IPS-18a (cell line): Measurements from ENCODE around the gene DYNLT3.
A peak's percentile ranks its signal among the peaks of the same experiment; 100 is the strongest.

Experiments
- H3K27ac ChIP-seq: one replicate; pipeline ENCODE4 v1.5.1; 2013; ENCODE audit warnings: low read length
- H3K27me3 ChIP-seq: one replicate; pipeline ENCODE4 v1.6.1; 2013; ENCODE audit warnings: mild to moderate bottlenecking, low read length; ENCODE audit not compliant: control insufficient read depth, insufficient read depth
- H3K36me3 ChIP-seq: one replicate; pipeline ENCODE4 v1.6.1; 2013; ENCODE audit warnings: low read depth, low read length; ENCODE audit not compliant: control insufficient read depth
- H3K4me1 ChIP-seq: one replicate; pipeline ENCODE4 v1.6.1; 2013; ENCODE audit warnings: low read depth, low read length; ENCODE audit not compliant: control insufficient read depth
- H3K4me3 ChIP-seq: one replicate; pipeline ENCODE4 v1.5.1; 2013; ENCODE audit warnings: low read length
- H3K9ac ChIP-seq: one replicate; pipeline ENCODE4 v1.6.1; 2013; ENCODE audit warnings: mild to moderate bottlenecking, low read length, moderate library complexity
- H3K9me3 ChIP-seq: one replicate; pipeline ENCODE4 v1.6.1; 2013; ENCODE audit warnings: low read depth, low read length; ENCODE audit not compliant: control insufficient read depth

DYNLT3 gene, protein sequence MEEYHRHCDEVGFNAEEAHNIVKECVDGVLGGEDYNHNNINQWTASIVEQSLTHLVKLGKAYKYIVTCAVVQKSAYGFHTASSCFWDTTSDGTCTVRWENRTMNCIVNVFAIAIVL

GRCh38 chrX:37846934-37847732 lies at the start of gene DYNLT3:
Gene DYNLT3 (minus strand): TSS chrX:37847571. CDS start chrX:37847510, 61 bp downstream.
- Histone ChIP-seq H3K4me3 (peak within 1 kb of the TSS; percentile 60), H3K9me3 (peaks cover 8% of the 10 kb centered on the region), H3K4me1 (no peaks in the 10 kb centered on the region), H3K9ac (no peak within 1 kb of the TSS), H3K36me3 (no peaks in the 10 kb centered on the region), H3K27me3 (no peaks in the 10 kb centered on the region), H3K27ac (no peak within 1 kb of the TSS)

DNA sequence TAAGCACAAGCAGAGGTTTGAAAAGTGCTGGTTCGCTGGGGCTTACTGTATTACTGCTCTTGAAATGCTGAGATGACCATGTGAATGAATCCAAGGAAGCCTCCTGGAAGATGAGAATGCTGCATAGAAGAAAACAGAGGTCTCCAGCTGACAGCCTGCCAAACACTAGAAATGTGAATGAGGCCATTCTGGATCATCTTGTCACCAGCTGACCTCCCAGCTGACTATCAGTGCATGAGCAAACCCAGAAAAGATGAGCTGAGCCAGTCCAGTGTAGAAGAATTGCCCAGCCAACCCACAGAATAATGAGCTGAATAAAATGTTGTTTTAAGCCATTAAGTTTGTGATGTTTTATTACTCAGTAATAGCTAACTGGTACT lies 49.1 kb upstream of the DYNLT3 start:
- H3K4me3 ChIP-seq = no peak overlapping the region
- H3K36me3 ChIP-seq = no peaks in the 10 kb centered on the region
- H3K9ac ChIP-seq = no peak overlapping the region
- no peaks in the 10 kb centered on the region for H3K27me3 ChIP-seq
- H3K4me1 ChIP-seq = no peaks in the 10 kb centered on the region
- H3K9me3 ChIP-seq = peaks cover 7% of the 10 kb centered on the region
- no peak overlapping the region for H3K27ac ChIP-seq

DNA sequence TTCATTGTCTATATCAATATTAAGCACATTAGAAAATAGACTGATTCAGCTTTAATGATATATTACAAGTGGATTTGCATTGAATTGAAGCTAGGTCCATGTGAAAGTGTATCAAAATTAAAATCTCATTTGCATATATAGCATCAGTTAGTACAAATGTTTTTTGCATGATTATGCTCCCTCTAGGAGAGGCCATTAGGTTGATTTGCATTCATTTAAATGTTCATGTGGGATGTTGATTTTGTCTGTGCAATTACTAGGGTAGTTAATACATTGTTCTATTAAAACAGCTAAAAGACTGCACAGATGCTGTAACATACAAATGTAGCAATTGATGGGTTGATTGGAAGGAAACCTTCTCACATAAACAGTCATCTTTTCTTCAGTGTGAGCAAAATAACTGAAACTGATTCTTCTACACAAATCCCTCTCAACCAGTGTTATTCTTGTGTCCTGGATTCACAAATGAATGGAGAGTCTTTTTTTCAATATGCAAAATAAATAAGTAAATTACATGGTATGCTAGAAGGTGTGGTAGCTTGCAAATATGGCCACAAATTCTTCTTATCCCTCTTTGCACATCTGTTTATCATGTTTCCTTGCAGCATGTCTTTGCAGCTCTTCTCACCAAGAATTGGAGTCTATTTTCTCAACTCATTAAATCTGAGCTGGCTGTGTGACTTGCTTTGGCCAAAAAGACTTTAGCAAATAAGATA lies 48.6 kb upstream of the DYNLT3 start:
- Histone ChIP-seq H3K27me3 (no peaks in the 10 kb centered on the region), H3K27ac (no peak overlapping the region), H3K4me3 (no peak overlapping the region), H3K4me1 (no peaks in the 10 kb centered on the region), H3K9ac (no peak overlapping the region), H3K36me3 (no peaks in the 10 kb centered on the region), H3K9me3 (peaks cover 10% of the 10 kb centered on the region)

- H3K36me3 ChIP-seq = no peaks in the 10 kb centered on the region
- no peak overlapping the region for H3K4me3 ChIP-seq
Observed at GRCh38 chrX:37894725-37895124, 47.4 kb upstream of the DYNLT3 start.

GRCh38 chrX:37888010-37888409 lies 40.6 kb upstream of the DYNLT3 start:
- no peak overlapping the region for H3K4me3 ChIP-seq
- H3K4me1 ChIP-seq = no peaks in the 10 kb centered on the region
- H3K27ac ChIP-seq = no peak overlapping the region
- peaks cover 21% of the 10 kb centered on the region for H3K9me3 ChIP-seq
- H3K36me3 ChIP-seq = no peaks in the 10 kb centered on the region
- H3K9ac ChIP-seq = no peak overlapping the region
- no peaks in the 10 kb centered on the region for H3K27me3 ChIP-seq

More at GRCh38 chrX:37894725-37895124, 47.4 kb upstream of the DYNLT3 start:
- no peaks in the 10 kb centered on the region for H3K4me1 ChIP-seq
- H3K9ac ChIP-seq = no peak overlapping the region
- H3K27me3 ChIP-seq = no peaks in the 10 kb centered on the region
- peaks cover 10% of the 10 kb centered on the region for H3K9me3 ChIP-seq
- H3K27ac ChIP-seq = no peak overlapping the region

GRCh38 chrX:37887347-37887746 lies 40.0 kb upstream of the DYNLT3 start:
- no peaks in the 10 kb centered on the region for H3K27me3 ChIP-seq
- peaks cover 21% of the 10 kb centered on the region for H3K9me3 ChIP-seq
- no peak overlapping the region for H3K27ac ChIP-seq
- H3K36me3 ChIP-seq = no peaks in the 10 kb centered on the region
- no peak overlapping the region for H3K9ac ChIP-seq
- no peak overlapping the region for H3K4me3 ChIP-seq
- no peaks in the 10 kb centered on the region for H3K4me1 ChIP-seq

DNA sequence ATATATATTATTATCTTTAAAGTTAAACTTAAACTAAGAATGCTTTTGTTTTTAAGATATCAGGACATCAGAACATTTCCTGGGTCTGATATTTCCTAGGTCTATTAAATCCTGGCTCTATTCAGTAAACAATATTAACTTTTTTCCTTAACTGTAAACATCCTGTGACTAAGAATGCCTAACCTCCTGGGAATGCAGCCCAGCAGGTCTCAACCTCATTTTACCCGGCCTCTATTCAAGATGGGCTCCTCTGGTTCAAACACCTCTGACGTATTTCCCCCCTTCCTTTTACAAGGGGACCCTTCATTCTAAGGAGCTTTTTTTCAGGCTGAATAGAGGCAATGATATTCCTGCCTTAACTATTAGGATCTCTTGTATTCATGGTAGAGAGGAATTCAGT lies 35.8 kb upstream of the DYNLT3 start:
- no peaks in the 10 kb centered on the region for H3K36me3 ChIP-seq
- peaks cover 24% of the 10 kb centered on the region for H3K9me3 ChIP-seq
- no peak overlapping the region for H3K9ac ChIP-seq
- no peaks in the 10 kb centered on the region for H3K27me3 ChIP-seq
- no peak overlapping the region for H3K27ac ChIP-seq
- H3K4me1 ChIP-seq = no peaks in the 10 kb centered on the region
- no peak overlapping the region for H3K4me3 ChIP-seq

- Histone ChIP-seq H3K9me3 (peaks cover 19% of the 10 kb centered on the region), H3K27me3 (no peaks in the 10 kb centered on the region), H3K4me1 (no peaks in the 10 kb centered on the region), H3K36me3 (no peaks in the 10 kb centered on the region), H3K4me3 (no peak overlapping the region), H3K9ac (no peak overlapping the region), H3K27ac (no peak overlapping the region)
Observed at GRCh38 chrX:37879692-37880091, 32.3 kb upstream of the DYNLT3 start.

DNA sequence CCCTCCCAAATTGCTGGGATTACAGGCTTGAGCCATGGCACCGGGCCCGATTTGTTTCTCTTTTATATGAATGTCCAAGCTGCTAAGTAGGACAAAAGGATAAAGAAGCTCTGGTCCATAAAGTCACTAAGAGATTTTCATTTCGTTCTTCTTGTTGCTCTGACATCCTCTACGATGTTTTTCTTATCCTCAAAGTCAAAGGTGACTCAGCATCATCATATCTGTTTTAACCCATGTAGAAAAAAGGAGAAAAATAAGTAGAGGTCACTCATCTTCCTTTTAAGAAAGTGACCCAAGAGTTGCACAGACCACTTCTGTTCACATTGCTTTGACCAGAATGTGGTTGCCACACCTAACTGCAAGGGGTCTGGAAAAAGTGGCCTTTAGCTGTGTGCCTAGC lies 29.3 kb upstream of the DYNLT3 start:
- Histone ChIP-seq H3K9ac (no peak overlapping the region), H3K36me3 (no peaks in the 10 kb centered on the region), H3K4me1 (no peaks in the 10 kb centered on the region), H3K4me3 (no peak overlapping the region), H3K27me3 (no peaks in the 10 kb centered on the region), H3K27ac (no peak overlapping the region), H3K9me3 (peaks cover 18% of the 10 kb centered on the region)

GRCh38 chrX:37875675-37876074 lies 28.3 kb upstream of the DYNLT3 start:
- Histone ChIP-seq H3K36me3 (no peaks in the 10 kb centered on the region), H3K27me3 (no peaks in the 10 kb centered on the region), H3K9me3 (peaks cover 18% of the 10 kb centered on the region), H3K4me3 (no peak overlapping the region), H3K9ac (no peak overlapping the region), H3K27ac (no peak overlapping the region), H3K4me1 (no peaks in the 10 kb centered on the region)

DNA sequence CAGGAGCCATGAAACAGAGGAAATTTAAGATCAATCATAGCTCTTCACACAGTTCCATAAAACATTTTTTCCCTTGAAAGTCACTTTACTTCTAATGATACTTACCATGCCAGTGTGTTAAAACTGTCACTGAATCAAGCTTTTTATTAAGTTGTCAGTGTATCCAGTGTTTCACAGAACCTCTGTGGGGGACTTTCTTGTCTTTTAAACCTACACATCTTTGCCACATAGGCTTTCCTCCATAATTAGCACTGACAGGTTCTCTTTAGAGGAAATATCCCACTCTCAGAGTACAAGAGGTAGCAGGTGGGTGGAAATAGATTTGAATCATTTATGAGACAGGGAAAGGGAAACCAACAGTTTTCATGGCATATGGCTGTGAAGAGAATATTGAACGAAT lies 25.8 kb upstream of the DYNLT3 start:
- no peaks in the 10 kb centered on the region for H3K4me1 ChIP-seq
- H3K9ac ChIP-seq = no peak overlapping the region
- no peak overlapping the region for H3K4me3 ChIP-seq
- no peaks in the 10 kb centered on the region for H3K27me3 ChIP-seq
- H3K27ac ChIP-seq = no peak overlapping the region
- H3K36me3 ChIP-seq = no peaks in the 10 kb centered on the region
- H3K9me3 ChIP-seq = peaks cover 10% of the 10 kb centered on the region
